Cardiac muscle cell (in vitro differentiated cells and primary cell): ENCODE data around the gene CACNA2D1. TPM values are rescaled to one million over a fixed set of nuclear protein-coding genes. Genes with fewer than 3 reads are reported as not detected.

Source experiments
- DNase-seq, 2 donors: peaks; one replicate each; pipeline versions ENCODE4 v3.0.0 to v3.0.0-alpha.2; 2010 to 2017; ENCODE audit warnings: low read depth in 1 of 2, low spot score in 1 of 2
- H3K27ac ChIP-seq: fragments of 200-600 bp; sonication (generic); 2 replicates; pipeline ENCODE4 v1.5.1; 2016
- H3K27me3 ChIP-seq: fragments of 200-600 bp; sonication (generic); 2 replicates; pipeline ENCODE4 v1.6.0; 2016; ENCODE audit warnings: control low read depth
- H3K36me3 ChIP-seq: fragments of 200-600 bp; sonication (generic); 2 replicates; pipeline ENCODE4 v1.5.1; 2016; ENCODE audit warnings: control low read depth
- H3K4me1 ChIP-seq: fragments of 200-600 bp; sonication (generic); 2 replicates; pipeline ENCODE4 v1.8.1; 2017; ENCODE audit warnings: low read depth, mild to moderate bottlenecking, mixed run types
- H3K4me3 ChIP-seq: fragments of 200-600 bp; sonication (generic); 2 replicates; pipeline ENCODE4 v1.5.1; 2016; ENCODE audit warnings: mild to moderate bottlenecking
- H3K9me3 ChIP-seq: fragments of 200-600 bp; sonication (generic); 2 replicates; pipeline ENCODE4 v1.5.1; 2017; ENCODE audit warnings: low read depth, mild to moderate bottlenecking, control low read depth
- CTCF ChIP-seq: IDR thresholded peaks from 2 replicates; pipeline ENCODE4 v1.5.1; 2012; ENCODE audit warnings: low read depth, mild to moderate bottlenecking, low read length
- polyA plus RNA-seq: library from polyadenylated mRNA; unstranded; fragments of >200 nt; fragmentation: Nextera tagmentation; extraction: Ambion mirVana; gene quantifications from 2 replicates; pipeline ENCODE4 v1.2.1, GENCODE V29; 2016
- total RNA-seq: library from RNA; depleted of rRNA; stranded (reverse); fragments of >200 nt; gene quantifications from 2 replicates; pipeline ENCODE4 v1.2.3, GENCODE V29; 2016

Gene CACNA2D1
- total and polyA plus RNA-seq, 2 experiments from 2014 or later, result 4.5 to 20.3 TPM

DNA sequence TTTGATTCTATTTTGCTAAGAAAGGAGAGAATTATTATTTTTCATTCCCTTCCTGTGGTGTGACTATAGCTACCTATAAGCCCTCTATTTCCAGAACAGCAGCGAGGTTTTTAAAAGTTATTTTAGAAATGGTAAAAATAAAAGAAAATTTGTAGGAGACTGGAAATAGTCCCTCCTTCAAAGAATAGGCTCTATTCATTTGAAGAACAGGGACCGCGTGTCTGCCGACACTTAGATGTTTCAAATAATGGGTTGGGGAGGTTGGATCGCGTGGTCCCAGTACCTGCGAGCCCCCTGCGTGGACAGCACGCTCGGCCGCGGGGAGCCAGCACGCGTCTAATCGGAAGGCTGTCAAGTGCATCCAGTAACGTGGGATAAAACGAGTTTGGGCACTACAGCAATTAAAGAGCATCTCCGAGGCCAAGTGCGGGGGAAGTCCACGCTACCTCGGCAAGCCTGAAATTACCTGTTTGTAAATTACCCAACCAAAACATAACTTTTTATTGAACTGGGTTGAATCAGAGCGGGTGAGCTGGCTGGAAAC is 1.0 kb downstream of the CACNA2D1 start:
- Histone ChIP-seq H3K4me1 (no peaks in the 10 kb centered on the region), H3K27ac (no peak overlapping the region), H3K36me3 (no peaks in the 10 kb centered on the region), H3K27me3 (peaks cover 18% of the 10 kb centered on the region), H3K4me3 (peak overlapping the region; percentile 98), H3K9me3 (no peaks in the 10 kb centered on the region)
- TF ChIP-seq CTCF, result no peak
- peak; percentile 25 to 35 for DNase-seq

GRCh38 chr7:82441669-82442478 is 1.7 kb downstream of the CACNA2D1 start:
- no peak overlapping the region for H3K27ac ChIP-seq

DNA sequence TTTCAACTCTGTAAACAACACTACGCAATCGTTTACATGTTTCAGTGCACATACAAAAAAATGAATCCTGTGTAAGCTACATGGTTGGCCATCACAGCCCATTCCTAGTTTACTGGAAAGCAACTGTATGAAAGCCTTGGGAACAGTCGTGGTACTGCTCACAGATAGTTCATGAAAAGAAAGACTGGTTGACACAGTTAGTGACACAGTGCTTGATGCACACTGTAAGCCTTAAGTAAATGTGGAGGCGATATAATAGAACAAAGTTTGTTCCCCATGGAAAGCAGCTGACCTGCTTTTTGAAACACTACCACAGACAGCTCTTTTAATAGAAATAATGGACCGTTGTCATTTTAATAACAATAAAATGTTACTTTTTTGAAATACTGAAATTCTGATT is 5.1 kb downstream of the CACNA2D1 start:
- no peaks in the 10 kb centered on the region for H3K4me1 ChIP-seq
- H3K9me3 ChIP-seq, result no peaks in the 10 kb centered on the region
- no peak overlapping the region for H3K27ac ChIP-seq
- H3K36me3 ChIP-seq, result no peaks in the 10 kb centered on the region
- TF ChIP-seq CTCF, result no peak
- DNase-seq, result no peak
- H3K4me3 ChIP-seq, result no peak overlapping the region
- H3K27me3 ChIP-seq, result peaks cover 12% of the 10 kb centered on the region

More at GRCh38 chr7:82441669-82442478, 1.7 kb downstream of the CACNA2D1 start:
- peak in 1 of 2 donors; percentile 38 for DNase-seq
- peak overlapping the region; percentile 98 for H3K4me3 ChIP-seq
- no peaks in the 10 kb centered on the region for H3K9me3 ChIP-seq
- no peak for TF ChIP-seq CTCF
- no peaks in the 10 kb centered on the region for H3K4me1 ChIP-seq
- no peaks in the 10 kb centered on the region for H3K36me3 ChIP-seq
- peaks cover 18% of the 10 kb centered on the region for H3K27me3 ChIP-seq

GRCh38 chr7:82435769-82436168 is 7.8 kb downstream of the CACNA2D1 start:
- no peak for TF ChIP-seq CTCF
- DNase-seq, result no peak
- Histone ChIP-seq H3K27me3 (no peaks in the 10 kb centered on the region), H3K4me1 (no peaks in the 10 kb centered on the region), H3K27ac (no peak overlapping the region), H3K9me3 (no peaks in the 10 kb centered on the region), H3K36me3 (no peaks in the 10 kb centered on the region), H3K4me3 (no peak overlapping the region)

DNA sequence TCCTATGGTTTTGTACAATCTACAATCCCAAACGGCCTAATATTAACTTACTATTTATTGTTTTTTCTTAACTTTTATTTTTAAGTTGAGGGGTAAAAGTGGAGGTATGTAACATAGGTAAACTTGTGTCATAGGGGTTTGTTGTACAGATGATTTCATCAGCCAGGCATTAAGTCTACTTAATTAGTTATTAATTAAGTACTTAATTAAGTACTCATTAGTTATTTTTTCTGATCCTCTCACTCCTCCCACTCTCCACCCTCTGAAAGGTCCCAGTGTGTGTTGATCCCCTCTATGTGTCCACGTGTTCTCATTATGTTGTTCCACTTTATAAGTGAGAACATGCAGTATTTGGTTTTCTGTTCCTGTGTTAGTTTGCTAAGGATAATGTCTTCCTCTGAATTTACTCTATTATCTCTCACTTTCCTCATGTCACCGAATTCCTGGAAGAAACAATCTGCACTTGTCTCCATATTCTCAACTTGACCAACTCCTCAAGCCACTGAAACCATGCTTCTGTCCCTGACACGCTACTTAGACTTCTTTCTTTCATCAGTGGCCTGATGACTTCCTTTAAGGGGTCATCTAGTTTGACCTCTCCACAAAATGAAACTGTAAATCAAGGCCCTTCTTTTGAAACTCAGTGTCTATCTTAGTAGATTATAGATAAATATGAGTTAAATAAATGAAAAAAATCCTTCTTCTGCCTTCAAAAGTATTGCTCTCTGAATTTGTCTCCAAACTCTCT is 9.1 kb downstream of the CACNA2D1 start:
- Histone ChIP-seq H3K9me3 (no peaks in the 10 kb centered on the region), H3K27ac (no peak overlapping the region), H3K27me3 (no peaks in the 10 kb centered on the region), H3K4me1 (no peaks in the 10 kb centered on the region), H3K4me3 (no peak overlapping the region), H3K36me3 (no peaks in the 10 kb centered on the region)
- TF ChIP-seq CTCF, result no peak
- DNase-seq, result no peak
